ENCODE results near the gene PCDH9.

The PCDH9 gene

GRCh38 chr13:67208552-67208951, 21.6 kb downstream of the PCDH9 start:
- TF ChIP-seq CTCF (IDR thresholded peaks at IDR 0.05; ENCODE audit: extremely low read depth, missing control alignments): no peak
- no peak for DNase-seq (ENCODE audit: low spot score)

- no peak for DNase-seq (ENCODE audit: low spot score)
Measured at GRCh38 chr13:67204764-67205163, 25.4 kb downstream of the PCDH9 start.

GRCh38 chr13:67200605-67201004, 29.5 kb downstream of the PCDH9 start:
- DNase-seq (ENCODE audit: low spot score): no peak
- no peak for TF ChIP-seq CTCF (IDR thresholded peaks at IDR 0.05; ENCODE audit: extremely low read depth, missing control alignments)

More at GRCh38 chr13:67204764-67205163, 25.4 kb downstream of the PCDH9 start:
- TF ChIP-seq CTCF (IDR thresholded peaks at IDR 0.05; ENCODE audit: extremely low read depth, missing control alignments): no peak

GRCh38 chr13:67200183-67200582, 30.0 kb downstream of the PCDH9 start:
- no peak for TF ChIP-seq CTCF (IDR thresholded peaks at IDR 0.05; ENCODE audit: extremely low read depth, missing control alignments)
- no peak for DNase-seq (ENCODE audit: low spot score)

GRCh38 chr13:67197704-67198103, 32.4 kb downstream of the PCDH9 start:
- TF ChIP-seq CTCF (IDR thresholded peaks at IDR 0.05; ENCODE audit: extremely low read depth, missing control alignments): no peak
- DNase-seq (ENCODE audit: low spot score): no peak

GRCh38 chr13:67193979-67194378, 36.2 kb downstream of the PCDH9 start:
- no peak for DNase-seq (ENCODE audit: low spot score)
- TF ChIP-seq CTCF (IDR thresholded peaks at IDR 0.05; ENCODE audit: extremely low read depth, missing control alignments): no peak

GRCh38 chr13:67192751-67193150, 37.4 kb downstream of the PCDH9 start:
- no peak for DNase-seq (ENCODE audit: low spot score)
- no peak for TF ChIP-seq CTCF (IDR thresholded peaks at IDR 0.05; ENCODE audit: extremely low read depth, missing control alignments)

Measured in GM20000 (cell line).